ENCODE measurements around the gene BTN1A1.

GRCh38 chr6:26455357-26455970 is 44.6 kb upstream of the BTN1A1 start:
- TF ChIP-seq POLR2AphosphoS5 (IDR thresholded peaks at IDR 0.05; ENCODE audit: borderline replicate concordance, low read depth, low read length) (no peak), EZH2 (IDR thresholded peaks at IDR 0.05) (no peak)
